ENCODE results near the gene ADRM1.
A peak's percentile ranks its signal among the peaks of the same experiment; 100 is the strongest.

Gene ADRM1

DNA sequence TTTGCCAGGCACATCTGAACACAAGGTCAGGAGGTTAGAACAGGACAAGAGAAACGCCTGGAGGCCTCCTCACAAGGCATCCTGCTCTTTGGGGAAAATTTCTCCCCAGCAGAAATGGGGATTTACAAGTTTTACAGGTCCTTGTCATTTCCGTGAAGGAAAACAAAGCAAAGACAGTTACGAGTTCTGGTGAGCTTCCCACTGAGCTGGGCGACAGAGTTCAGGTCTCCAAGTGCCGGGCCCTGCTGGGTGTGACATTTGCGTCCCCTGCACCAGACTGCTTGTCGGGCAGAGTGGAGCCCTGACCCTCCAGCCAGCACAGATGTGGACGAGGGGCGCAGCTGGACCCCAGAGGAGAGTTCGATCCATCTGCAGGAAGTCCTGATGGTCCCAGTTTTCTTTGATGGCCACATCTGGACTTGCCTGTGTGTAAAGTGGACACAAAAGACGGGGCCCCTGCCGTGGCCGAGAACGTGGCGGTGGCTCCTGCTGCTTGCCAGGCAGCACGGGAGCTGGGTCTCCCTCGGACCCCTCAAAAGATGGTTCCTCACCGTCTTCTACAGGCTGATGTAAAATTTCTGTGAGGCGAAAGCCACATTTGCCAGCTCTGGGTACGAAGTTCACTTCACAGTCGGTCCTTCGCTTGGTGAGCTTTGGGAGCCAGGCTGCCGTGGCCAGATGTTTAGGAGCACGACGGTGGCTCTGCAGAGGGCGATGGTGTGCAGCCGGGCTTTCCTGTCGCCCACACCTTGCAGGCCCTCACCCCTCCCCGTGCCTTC, 5.2 kb upstream of the ADRM1 start:
- no peak for DNase-seq

DNA sequence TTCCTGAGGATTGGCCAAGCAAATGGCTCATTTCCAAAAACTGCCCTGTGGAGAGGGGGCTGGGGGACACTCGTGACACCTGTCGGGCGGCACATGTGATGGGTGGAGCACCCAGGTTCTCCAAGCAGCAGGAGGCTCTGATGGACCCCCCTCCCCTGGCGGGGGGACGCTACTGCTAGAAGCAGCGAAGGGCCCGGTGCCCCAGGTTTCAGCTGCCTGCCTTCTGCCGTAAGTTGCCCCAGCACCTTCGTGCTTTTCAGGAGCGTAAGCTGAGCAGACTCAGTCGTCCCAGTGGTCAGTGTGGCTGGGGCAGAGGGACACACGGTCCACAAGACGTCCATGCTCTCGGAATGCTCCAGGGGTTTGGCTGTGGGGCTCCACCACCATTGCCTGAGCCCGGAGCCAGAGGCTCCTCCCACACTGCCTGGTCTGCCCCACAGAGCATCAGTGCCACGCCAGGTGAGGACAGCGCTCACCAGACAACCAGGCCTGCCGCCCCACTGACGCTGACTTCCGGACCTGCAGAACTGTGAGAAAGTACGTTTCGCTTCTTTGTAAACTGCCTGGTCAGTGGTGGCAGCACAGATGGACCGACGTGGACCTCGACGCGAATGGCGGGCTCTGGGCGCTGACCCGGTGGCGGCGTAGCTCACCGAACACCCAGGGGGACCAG, 4.1 kb upstream of the ADRM1 start:
- no peak for DNase-seq

DNA sequence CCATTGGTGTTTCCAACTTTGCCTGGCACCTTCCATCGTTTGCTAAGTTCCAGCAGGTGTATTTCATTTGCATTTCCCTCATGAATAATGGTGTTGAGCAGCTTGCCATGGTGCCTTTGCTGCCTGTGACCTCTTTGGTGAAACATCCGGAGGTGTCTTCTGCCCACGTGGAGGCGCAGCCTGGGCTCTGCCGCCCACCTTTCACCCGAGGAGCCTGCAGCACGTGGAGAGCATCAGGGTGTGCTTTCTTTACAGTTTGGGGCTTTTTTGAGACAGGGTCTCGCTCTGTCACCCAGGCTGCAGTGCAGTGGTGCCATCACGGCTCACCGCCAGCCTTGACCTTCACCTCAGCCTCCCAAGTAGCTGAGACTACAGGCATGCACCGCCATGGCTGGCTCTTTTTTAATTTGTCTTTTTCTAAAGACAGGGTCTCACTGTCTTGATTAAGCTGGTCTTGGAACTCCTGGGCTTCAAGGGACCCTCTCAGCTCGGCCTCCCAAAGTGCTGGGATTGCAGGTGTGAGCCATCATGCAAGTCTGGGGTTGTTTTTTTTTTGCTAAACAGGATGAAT, 3.0 kb upstream of the ADRM1 start:
- DNase-seq, result peak in 4 of 56 donors; percentile 12 to 25 (median 14)

DNA sequence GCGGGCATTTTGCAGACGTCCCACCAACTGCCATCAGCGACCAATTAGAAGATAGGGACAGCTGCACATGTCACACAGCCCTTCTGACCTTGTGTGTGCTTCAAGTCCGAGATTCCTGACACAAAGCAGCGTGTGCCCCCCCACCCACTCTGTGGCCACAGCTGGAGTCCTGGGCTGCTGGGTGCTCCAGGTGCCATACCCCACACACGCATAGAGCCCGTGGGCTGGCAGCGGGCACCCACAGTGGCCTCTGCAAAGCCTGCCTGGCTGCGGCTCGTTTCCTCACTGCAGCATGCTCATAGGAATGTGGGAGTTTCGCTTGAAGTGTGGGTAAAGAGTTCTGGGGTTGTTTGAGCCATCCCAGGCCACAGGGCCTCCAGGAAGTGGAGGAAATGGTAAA, 2.5 kb upstream of the ADRM1 start:
- DNase-seq, result no peak

DNA sequence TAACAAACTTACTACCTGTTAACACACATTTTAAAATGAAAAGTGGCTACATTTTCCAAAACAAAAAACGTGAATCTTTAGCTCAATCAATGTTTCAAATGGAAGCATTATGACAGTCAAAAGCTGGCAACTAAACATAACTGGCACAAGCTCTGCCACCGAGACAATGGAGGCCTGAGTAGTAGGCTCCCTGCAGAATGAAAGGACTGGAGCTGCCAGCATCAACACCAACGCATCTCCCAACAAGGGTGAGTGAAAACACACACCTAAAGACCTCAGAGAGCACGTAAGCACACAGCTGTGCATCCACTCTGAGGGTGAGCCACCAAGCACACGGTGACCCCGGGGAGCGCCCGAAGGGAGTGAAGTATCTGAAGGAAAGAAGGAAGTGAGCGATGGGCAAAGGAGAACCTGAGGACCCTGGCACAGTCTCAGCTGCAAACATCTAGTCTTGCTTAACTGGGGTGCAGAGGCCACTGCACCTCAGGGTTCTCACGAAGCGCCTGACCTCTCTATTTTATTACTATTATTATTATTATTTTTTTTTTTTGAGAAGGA, 1.6 kb upstream of the ADRM1 start:
- DNase-seq, result no peak

DNA sequence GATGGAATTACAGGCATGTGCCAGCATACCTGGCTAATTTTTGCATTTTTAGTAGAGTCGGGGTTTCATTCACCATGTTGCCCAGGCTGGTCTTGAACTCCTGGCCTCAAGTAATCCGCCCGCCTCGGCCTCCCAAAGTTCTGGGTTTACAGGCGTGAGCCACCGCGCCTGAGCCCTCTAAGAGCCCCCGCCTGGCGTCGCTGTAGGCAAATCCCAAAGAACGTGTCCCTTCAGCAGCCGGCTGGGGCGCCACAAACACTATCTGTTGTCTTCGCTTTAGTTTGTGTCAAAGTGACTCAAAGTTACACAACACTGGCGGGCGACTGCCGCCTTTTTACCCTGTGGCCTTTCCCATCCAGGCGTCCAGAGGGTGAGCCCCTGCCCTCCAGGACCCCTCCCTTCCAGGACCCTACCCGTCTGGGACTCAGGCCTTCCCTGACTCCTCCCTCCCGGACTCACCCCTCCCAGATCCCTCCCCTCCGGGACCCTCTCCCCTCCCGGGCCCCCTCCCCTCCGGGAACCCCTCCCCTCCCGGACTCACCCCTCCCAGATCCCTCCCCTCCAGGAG, 940 bp upstream of the ADRM1 start:
- DNase-seq, result peak; percentile 25 to 93 (median 69)

DNA sequence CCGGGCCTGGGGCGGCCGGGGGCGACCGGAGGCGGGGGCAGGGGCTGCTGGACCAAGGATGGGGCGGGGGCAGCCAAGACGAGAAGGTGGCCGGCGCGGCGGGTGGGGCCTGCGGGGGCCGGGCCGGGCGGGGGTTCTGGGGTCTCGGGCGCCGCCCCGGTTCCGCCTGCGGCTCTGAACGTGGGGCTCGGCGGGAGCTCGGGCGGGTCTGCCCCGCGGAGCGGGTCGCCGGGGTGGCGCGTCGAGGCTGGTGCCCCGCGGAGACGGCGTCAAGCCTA, 204 bp downstream of the ADRM1 start:
- no peak for DNase-seq

DNA sequence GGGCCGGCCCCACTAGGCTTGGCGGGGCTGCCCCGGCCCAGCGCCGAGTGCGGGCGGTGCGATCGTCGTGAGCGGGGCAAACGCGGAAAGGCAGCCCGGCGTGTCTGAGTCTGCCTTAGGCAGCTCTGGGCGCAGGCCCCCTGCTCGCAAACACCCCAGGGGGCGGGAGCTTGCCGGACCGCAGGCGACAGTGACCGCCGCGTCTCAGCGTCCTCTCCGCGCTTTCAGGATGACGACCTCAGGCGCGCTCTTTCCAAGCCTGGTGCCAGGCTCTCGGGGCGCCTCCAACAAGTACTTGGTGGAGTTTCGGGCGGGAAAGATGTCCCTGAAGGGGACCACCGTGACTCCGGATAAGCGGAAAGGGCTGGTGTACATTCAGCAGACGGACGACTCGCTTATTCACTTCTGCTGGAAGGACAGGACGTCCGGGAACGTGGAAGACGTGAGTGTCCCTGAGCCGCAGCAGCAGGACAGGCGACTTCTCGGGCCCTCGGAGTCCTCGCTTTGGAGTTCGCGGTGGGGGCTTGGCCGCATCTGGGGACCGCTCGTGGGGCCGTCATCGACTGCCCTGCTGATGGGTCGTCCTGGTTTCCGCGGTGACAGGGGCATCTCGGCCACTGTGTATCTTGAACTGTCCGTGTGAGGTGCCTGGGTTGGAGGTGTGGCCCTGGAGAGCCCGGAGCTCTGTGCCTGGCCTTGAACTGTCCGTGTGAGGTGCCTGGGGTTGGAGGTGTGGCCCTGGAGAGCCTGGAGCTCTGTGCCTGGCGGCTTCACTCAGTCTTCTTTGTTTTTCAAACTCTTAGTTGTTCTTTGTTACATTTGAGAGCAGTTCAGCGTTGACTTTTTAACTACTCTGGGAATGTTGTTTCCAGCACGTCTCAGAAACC, 786 bp downstream of the ADRM1 start:
- DNase-seq, result peak in 2 of 56 donors; percentile 15 to 37

DNA sequence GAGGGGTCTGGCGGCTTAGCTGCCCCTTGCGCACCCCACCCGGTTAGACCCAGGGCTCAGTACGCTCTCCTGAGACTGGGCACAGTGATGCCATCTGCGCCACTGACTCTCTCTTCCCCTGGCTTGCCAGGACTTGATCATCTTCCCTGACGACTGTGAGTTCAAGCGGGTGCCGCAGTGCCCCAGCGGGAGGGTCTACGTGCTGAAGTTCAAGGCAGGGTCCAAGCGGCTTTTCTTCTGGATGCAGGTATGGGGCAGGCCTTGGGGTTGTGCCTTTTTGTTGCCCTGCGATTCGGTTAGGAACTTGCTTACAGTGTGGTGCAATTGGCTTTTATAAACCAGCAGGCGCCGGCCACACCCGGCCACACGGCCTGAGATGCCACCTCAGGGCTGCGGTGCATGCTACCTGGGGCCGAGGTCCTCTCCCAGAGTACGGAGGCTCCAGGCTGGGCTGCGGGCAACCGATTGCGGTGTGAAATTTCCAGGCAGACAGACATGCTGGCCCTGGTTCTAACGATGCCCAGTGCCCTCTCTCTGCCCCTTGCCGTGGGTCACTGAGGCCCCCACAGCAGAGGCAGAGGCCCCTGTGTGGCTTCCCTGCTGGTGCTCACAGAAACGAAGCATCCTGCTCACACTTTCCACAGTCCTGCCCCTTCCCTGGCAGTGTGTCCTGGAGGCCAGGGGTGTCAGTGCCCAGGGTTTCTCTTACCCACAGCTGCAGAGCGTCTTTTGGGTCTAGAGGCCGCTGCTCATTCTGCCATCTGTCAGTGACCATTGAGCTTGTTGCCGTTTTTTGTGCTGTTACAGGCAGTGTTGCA, 1.7 kb downstream of the ADRM1 start:
- no peak for DNase-seq

DNA sequence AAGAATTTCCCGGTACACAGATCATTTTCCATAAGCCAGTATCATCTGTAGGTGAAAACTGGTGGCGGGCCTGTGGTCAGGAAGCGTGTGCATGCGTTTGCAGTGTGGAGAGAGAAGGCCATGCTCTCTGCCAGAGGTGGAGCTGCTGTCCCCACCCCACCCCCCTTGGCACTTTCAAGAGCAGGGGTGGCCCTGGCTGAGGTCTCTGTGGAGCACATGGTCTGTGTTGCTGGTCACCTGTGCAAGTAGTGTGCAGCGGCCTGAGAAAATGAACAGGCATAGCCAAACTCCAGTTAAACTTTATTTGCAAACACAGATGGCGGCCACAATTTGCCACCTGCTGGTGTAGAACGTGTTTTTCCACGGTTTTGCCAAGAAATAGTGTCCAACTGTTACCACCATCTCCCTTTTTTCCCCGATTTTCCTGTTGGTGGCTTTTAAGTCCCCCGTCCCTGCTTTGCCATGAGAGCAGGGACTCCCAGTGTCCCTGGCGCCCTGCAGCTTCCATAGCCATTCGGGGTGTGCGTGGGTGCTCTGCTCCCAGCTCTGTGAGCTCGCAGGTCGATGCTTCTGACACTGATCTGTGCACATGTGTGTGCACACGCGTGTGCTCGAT, 2.5 kb downstream of the ADRM1 start:
- DNase-seq, result no peak

DNA sequence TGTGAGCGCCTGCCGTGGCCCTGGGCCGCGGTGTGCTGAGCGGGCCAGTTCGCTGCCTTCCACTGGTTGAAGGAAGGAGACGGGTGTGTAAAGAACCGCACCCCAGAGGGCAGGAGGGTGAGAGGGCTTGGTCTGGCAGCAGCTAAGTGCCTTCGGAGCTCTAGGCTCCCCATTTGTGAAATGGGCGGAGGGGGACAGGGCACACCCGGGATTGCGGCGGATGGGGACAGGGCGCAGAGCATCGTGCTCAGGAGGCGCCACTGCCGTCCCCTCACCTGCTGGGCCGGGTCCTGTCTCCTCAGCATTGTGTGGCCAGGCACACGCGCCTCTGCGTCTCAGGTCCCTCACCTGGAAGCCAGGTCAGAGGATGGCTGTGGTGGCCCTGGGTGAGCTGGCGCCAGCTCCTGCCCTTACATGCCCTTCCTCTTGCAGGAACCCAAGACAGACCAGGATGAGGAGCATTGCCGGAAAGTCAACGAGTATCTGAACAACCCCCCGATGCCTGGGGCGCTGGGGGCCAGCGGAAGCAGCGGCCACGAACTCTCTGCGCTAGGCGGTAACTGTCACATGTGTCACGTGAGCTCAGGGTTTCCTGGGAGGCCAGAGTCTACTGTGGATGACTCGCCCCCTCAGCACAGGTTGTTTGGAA, 3.1 kb downstream of the ADRM1 start:
- DNase-seq, result no peak

DNA sequence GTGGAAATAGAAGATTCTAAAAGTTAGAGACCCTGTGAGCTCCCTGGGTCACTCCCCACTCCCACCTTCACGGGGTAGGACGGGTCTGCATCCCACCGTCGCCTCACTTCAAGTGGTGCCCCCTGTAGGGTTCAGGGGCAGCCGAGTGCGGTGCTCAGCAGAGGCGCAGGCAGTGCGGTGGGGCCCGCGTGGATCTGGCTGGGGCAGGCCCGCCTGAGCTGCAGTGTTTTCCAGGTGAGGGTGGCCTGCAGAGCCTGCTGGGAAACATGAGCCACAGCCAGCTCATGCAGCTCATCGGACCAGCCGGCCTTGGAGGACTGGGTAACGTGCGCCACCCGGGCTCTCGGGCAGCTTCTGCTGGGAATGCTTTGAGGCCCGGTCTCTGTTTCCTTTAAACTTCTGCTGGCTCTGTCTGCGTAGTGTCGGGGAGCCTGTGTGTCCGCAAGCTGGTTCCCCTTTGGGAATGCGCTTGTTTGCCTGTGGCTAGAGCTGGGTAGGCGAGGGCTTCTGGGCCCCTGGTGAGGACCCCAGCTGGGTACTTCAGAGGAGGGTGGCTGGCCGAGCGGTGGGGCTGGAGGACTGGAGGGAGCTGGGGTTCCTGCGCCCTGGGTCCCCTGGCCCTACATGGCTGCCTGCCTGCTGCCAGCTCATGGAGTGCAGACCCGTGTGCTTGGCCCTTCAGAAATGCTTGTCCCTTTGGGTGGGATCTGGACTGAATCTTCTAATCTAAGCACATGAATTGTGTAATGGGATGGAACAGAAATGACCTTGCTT, 3.8 kb downstream of the ADRM1 start:
- DNase-seq, result no peak

DNA sequence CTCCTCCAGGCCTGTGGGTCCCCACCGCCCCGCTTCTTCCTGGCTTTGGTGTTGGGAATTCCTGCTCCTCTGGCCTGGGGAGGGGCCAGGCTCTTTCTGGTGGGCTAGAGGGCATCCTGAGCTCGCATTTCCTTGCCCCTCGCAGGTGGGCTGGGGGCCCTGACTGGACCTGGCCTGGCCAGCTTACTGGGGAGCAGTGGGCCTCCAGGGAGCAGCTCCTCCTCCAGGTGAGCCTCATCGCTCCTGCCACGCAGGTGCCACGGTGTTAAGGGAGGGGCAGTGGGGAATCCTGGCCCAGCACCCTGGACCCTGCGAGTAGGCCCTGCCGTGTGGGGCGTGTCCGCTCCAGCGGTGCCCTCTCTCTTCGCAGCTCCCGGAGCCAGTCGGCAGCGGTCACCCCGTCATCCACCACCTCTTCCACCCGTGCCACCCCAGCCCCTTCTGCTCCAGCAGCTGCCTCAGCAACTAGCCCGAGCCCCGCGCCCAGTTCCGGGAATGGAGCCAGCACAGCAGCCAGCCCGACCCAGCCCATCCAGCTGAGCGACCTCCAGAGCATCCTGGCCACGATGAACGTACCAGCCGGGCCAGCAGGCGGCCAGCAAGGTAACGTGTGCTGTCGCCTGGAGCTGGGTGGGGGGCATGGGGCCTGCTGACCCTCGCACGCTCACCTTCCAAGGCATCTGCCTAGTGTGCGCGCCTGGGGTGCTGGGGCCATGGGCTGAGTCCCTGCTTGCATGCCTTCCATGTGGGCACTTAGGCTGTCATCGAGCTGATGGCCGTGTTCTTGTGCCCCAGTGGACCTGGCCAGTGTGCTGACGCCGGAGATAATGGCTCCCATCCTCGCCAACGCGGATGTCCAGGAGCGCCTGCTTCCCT, 4.7 kb downstream of the ADRM1 start:
- DNase-seq, result no peak

DNA sequence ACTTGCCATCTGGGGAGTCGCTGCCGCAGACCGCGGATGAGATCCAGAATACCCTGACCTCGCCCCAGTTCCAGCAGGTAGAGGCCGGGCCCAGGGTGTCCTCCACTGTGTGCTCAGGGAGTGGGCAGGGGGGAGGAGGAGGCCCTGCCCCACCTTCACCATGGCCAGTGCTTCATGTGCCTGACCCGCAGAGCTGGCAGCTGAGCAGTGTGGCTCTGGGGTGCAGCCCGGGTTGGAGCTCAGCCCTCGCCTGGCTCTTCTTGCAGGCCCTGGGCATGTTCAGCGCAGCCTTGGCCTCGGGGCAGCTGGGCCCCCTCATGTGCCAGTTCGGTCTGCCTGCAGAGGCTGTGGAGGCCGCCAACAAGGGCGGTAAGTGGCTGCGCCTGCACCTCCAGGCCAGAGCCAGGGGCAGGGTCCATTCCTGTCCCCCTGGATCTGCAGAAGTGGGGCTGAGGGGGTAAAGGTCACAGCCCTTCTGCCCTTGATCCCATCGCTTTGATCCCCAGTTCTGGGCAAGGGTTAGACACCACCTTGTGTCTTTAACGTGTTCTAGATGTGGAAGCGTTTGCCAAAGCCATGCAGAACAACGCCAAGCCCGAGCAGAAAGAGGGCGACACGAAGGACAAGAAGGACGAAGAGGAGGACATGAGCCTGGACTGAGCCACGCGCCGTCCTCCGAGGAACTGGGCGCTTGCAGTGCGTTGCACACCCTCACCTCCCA, 5.5 kb downstream of the ADRM1 start:
- peak in 11 of 56 donors; percentile 6 to 43 (median 19) for DNase-seq

DNA sequence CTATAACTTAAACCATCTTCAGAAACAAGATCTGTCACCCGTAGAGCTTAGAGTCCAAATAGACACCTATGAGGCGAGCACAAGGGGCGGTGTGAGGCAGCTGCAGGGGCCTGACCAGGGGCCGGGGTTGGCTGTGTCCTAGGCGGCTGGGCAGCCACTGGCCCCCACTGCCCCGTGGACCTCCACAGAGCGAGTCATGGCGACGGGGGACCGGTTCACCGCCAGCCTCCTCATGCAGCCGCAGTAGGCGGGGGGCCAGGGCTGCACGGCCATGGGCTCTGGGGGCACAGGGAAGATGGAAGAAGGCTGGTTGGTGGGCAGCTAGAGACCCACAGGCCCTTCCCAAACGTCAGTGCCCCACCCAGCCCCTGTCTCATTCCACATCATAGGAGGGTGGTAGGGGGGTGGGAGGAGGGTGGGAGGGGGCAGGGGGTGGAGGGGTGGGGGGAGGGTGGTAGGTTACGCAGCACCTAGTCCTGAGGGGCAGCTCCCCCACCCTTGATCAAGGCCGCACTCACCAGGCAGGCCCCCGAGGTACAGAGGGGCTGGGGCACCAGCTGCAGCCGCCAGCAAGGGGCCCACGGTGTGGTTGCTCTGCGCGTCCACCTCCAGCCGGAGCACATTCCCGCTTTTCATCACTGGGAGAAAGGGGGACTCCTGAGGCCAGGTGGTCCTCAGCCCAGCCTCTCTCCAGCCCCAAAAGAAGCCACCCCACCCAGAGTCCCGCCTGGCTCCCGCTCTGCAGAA, 6.6 kb downstream of the ADRM1 start:
- DNase-seq, result no peak

Measured in nucleus accumbens (tissue), 56 donors.